ENCODE measurements around the gene ERC1.

- TF ChIP-seq CTCF (IDR thresholded peaks at IDR 0.05; ENCODE audit: poor library complexity) (no peak), EZH2 (IDR thresholded peaks at IDR 0.05; ENCODE audit: borderline replicate concordance) (no peak), EZH2phosphoT487 (IDR thresholded peaks at IDR 0.05; ENCODE audit: low read depth, severe bottlenecking, unreplicated experiment) (no peak)
These were observed 539.6 kb downstream of the ERC1 start for GRCh38 chr12:1530592-1531152.

Data from hepatocyte (in vitro differentiated cells).